ENCODE measurements around the gene MED8.

The MED8 gene

DNA sequence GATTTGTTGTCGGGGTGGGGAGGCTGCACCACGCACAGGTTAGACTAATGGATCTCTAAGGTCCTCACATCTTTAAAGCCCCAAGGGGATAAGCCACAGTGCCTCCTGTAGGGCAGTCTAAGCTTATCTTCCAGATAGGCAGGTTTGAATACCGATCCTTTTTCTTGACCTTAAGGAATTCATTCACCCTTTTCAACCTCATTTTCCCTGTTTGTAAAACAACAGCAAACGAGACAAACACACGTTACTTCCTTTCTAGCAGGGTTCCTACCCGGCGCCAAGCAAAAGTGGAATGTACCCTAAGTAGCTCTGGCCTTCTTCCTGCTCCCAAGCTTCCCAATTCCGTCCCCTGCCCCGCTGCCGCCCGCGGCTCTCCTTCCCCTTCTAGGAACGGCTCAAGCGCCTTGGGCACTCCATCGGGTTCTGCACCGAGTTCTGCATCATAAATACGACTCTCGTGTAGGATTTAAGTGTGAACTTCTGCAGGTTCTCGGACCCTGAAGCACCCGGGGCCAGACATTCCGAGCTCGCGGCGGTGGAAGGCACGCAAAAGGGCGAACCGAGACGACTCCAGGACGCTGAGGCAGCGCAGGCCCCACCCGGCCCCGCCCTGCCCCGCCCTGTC lies 31.4 kb downstream of the MED8 start:
- peak; percentile 41 for DNase-seq

DNA sequence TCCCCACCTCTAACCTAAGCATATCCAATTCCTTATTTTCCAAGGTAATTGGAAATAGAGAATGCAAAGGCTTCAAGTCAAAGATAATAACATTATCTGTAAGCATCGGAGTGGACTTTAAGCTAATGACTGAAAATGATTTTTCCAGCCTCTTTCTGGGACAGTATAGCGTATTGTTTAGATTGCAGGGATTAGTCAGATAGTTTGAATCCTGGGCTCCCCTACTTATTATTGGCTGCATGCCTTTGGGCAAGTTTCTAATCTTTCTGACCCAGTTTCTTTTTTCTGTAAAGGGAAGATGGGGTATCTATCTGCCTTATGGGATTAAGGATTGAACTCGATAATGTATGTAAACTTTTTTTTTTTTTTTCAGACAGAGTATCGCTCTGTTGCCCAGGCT lies 32.3 kb downstream of the MED8 start:
- no peak for DNase-seq

DNA sequence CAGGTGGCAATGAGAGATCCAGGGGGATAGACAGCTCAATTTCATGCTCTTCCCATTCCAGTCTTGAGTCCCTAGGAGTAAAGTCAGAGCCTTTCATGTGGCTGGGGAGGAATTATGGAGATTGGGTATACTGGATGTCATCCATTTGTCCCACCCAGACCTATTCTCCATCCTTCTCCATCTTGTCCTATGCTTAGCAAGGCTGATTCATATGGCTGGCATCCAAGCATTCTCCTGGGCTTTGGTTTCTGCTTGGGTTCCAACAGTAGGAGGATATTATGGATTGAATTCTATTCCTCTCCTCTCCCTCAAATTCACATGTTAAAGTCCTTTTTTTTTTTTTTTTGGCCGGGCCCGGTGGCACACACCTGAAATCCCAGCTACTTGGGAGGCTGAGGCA lies 34.7 kb downstream of the MED8 start:
- peak; percentile 47 for DNase-seq

DNA sequence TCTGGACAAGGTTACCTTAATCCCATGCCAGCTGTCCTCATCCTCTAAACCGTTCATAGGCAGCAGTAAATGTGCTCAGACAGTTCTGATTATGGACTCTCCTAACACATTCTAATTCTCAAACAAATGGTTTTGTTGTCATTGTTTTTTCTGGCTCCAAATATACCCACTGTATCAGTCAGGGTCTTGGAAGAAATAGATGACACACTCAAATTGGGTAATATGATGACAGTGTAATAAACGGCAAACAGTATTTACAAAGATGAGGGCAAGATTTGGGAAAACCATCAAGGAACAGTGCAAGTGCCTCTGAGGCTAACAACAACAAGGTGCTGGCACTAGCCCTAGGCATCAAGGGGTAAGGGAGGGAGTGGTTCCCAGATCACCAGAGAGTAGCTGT lies 35.1 kb downstream of the MED8 start:
- DNase-seq: no peak

DNA sequence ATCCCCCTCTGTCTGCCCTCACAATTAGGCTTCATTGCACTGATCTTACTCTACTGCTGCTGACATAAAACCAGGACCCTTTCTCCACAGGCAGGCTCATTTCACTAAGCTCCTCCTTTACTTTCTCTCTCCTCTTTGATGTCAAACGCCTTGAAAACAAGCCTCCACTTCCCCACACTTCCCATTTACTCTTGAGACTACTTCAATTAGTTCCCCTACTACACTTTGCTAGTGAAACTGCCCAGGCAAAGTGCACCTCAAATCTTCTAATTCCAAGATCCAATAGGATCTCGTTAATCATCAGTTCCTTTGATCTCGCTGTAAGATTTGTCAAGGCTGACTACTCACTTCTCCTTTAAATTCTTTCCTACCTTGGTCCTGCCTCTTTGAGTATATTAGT lies 36.7 kb downstream of the MED8 start:
- no peak for DNase-seq

DNA sequence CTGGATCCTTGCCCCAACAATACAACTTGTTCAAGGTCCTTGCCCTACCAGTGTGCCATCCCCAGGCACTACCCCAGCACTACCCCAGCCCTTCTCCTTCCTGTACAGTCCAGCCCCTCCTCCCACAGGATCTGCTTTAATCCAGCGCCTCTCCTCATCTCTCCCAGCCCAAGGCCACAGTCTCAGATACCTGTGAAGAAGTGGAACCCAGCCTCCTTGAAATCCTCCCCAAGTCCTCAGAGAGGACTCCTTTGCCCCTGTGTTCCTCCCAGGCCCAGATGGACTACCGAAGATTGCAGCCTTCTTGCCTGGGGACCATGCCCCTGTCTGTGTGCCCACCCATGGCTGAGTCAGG lies 37.3 kb downstream of the MED8 start:
- no peak for DNase-seq

DNA sequence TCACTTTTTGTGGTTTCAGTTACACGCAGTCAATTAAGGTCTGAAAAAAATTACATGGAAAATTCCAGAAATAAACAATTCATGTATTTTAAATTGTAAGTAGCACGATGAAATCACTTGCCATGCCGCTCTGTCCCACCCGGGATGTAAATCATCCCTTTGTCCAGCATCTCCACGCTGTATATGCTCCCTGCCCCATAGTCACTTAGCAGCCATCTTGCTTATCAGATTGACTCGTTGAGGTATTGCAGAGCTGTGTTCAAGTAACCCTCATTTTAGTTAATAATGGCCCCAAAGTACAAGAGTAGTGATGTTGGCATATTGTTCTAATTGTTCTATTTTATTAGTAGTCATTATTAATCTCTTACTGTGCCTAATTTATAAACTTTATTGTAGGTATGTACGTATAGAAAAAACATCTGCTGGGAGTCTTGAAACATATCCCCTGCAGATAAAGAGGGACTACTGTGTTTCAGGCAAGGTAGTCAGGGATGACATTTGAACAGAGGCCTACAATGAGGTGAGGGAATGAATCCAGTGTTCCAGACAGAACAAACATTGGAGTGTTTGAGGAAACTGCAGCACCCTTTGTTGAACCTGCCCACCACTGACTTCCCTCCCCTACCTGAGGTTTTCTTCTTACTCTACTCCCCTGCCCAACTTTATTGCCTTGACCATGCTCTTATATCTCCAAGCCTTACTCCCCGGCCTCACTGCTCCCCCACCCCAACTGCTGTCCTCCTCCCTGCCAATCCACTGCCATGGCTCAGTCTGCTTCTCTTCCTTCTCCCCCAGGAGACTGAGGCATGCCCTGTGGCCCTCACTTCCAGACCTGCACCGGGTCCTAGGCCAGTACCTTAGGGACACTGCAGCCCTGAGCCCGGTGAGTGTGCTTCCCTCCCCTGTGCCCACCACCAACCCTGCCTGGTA lies 37.9 kb downstream of the MED8 start:
- DNase-seq: no peak

DNA sequence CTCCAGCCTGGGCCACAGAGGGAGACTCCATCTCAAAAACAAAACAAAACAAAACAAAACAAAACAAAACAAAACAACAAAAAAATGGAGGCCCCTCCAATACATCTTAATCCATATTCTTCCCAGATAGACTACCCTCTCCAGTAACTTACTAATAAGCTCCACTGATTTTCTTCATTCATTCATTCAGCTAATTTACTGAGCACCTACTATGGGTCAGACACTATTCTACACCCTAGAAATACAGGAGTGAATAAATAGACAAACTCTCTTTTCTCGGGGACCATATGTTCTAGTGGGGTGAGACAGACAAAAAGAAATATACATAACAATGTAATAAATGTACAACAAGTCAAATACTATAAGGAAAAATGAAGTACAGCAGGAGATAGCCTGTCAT lies 38.6 kb downstream of the MED8 start:
- no peak for DNase-seq

DNA sequence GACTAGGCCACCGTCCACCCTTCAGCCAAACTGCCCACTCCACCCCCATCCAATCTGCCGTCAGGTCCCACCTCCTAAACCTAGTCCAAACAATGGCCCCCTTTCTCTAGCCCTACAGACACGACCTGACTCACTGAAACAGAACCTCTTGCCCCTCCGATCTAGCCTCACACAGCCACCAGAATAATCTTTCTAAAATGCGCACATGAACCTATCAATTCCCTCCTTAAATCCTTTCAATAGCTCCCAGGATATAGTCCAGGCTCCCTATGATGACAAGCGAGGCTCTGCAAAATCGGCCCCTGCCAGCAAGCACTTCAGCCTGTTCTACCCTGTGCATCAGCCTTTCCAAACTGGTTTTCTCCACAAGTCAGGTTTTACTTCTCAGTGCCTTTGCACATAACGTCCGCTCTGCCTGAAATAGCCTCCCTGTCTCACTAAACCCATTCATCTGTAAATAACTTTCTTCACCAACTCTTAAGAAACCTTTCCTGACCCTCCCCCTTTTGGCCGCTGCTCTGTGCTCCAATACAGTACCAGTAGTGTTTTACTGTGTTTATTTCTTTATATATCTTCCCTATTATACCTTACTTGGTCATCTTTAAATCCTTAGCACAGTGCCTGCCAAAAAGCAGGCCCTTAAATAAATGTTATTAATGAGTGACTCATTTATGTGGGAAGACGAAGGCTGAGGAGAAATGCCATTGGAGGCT lies 39.9 kb downstream of the MED8 start:
- DNase-seq: peak; percentile 88

DNA sequence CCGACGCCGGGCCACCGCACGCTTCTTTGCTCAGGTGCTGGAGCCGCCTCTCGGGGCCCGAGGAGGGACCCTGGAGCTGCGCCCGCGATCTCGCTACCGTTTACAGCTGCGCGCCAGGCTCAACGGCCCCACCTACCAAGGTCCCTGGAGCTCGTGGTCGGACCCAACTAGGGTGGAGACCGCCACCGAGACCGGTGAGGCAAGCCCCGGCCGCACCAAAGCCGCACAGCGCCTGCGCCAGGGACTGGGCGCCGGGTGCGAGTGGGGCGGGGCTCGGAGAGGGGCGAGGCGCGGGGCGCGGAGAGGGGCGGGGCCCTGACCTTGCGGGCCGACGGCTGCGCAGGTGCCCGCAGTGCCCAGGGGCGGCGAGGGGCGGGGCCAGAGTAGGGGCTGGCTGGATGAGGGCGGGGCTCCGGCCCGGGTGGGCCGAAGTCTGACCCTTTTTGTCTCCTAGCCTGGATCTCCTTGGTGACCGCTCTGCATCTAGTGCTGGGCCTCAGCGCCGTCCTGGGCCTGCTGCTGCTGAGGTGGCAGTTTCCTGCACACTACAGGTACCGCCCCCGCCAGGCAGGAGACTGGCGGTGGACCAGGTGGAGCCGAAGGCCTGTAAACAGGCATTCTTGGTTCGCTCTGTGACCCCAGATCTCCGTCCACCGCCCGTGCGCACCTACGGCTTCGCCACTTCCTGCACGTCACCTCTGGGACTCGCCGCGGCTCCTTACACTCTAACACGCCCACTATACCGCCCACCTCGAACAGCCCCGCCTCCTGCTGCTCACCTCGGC lies 40.6 kb downstream of the MED8 start:
- peak; percentile 49 for DNase-seq

DNA sequence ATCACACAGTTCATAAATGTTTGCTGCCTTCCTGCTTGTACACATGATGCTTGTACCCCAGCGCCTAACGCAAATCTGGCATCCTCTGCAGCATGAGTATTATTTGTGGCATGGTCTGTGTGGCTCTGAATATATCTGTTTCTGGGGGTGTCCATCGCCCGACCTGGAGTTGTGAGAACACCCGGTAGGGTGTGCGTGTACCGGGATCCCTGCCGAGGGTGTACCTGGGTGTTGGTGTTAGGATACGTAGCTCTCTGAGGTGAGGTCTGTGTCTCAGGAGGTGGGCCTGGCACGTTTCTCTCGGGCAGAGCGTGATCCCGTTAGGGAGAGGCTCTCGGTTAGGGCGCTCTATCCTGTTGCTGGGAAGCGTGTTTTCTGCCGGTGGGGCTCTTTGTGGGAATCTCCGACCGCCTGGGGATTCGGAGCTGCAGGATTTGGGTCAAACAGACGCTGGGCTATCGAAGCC lies 41.2 kb downstream of the MED8 start:
- no peak for DNase-seq

DNA sequence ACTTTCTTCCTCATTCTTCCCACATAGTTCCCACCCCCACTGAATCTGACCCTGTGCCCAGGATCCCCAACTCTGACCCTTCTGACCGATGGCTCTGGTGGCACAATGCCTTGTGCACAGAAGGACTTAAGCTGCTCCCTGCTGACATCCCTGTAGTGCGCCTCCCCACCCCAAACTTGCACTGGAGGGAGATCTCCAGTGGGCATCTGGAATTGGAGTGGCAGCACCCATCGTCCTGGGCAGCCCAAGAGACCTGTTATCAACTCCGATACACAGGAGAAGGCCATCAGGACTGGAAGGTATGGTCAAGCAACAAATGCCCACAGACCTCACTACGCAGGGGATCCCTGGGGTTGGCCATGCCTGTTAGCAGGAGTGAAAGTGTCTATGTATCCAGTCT lies 43.0 kb downstream of the MED8 start:
- no peak for DNase-seq

DNA sequence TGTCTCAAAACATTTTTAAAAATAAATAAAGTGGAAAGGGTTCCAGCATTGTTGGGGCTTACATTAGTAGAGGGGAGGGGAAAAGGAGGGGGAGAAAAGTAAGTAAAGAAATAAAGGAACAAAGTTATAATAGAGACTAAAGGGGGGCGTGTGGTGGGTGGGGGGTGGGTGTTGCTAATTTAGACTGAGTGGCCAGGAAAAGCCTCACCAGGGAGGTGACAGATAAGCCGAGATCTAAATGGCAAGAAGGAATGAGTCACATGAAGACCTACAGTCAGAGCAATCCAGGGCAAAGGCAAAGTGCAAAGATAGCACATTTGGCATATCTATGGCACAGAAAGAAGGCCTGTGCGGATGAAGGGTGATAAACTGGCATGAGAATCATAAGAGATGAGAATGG lies 44.5 kb downstream of the MED8 start:
- no peak for DNase-seq

DNA sequence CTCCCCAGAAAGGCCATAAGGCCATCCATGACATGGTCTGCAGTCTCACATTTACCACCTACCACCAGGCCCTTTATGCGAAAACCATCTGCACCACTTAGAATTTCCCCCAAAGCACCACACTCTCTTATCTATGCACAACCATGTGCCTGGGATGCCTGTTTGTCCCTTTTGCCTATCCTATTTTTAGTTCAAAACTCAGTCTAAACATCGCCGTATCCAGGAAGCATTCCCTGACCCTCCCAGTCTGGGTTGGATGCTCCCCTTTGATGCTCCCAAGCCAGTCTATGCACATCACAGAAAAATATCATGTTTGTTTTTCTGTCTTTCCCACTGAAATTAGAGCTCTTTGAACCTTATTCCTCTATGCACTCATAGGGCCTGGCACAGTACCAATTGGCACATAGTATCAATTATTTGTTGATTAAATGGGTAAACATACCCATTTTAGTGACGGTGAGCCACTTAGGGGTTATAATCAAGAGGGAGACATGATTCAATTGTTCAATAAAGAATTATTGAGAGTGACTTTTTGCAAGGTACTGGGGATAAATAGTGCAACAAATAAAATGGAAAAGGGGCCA lies 45.2 kb downstream of the MED8 start:
- DNase-seq: no peak

DNA sequence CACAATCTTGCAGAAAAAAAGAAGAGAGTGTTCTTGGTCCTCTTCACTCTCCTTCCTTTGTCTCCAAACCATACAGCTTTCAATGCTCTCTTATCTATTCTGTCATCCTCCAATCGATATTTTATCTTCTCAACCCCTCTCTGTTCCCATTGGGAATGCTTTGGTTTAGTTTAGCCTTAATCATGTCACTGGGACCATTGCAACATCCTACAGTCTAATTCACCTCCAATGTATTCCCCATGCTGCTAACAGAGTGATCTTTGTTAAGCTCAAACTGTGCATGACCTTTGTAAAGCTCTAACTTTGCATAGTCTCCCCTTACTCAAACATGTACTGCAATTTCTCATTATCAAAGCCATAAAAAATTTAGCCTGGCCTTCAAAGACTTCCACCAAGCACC lies 49.0 kb downstream of the MED8 start:
- DNase-seq: no peak

DNA sequence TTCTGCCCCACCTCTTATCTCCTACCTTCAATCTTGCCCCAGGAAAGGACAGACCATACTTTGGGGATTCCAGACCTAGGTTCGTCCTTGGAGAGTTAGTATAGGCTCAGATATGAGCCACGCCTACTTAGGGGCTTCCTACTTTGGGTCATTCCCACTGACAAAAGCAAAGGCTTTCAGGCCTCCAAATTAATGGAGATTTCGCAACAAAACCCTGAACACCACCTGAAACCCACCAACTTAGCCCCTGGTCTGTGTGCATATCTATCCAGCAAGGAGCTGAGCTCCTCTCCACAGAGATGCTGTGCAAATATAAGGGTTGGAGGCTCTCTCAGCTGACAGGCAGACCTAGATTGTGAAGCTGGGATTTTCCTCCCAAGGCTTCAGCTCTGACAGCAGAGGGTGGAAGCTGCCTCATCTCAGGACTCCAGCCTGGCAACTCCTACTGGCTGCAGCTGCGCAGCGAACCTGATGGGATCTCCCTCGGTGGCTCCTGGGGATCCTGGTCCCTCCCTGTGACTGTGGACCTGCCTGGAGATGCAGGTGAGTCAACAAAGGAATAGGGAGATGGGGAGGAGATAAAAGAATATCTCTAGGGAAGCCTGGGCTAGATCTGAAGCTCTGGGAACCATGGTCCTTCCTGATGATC lies 49.9 kb downstream of the MED8 start:
- DNase-seq: no peak

DNA sequence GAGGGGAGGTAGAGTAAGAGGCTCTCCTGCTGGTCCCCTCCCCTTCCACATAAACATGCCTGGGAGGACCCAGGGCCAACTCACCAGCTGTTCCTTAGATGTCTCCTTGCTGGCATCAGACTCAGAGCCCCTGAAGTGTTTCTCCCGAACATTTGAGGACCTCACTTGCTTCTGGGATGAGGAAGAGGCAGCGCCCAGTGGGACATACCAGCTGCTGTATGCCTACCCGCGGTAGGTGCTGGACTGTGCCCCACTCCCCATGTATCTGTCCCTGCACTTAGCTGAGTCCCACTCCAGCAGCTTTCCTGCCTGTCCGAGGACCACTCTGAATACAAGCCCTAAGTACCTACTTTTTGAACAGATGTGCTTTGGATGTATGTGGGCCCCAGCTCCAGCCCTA lies 51.6 kb downstream of the MED8 start:
- DNase-seq: no peak

DNA sequence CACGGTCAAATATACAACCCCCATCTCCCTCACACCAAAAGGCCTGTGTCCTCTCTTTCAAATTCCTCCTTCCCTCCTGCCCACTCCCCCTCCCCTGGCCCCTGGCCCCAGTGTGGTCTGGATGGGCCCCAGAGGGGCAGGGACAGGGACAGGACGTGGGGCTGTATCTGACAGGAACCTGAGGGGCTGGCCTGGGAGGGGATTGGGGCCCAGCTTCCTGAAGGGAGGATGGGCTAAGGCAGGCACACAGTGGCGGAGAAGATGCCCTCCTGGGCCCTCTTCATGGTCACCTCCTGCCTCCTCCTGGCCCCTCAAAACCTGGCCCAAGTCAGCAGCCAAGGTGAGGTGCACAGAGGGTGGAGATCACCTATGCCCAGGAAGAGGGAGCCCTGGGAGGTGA lies 52.0 kb downstream of the MED8 start, which contains the start of gene MPL:
Gene MPL (plus strand): TSS at position 231 of the 400 bp plus-strand sequence. CDS start 31 bp downstream, at position 262.
- no peak for DNase-seq

DNA sequence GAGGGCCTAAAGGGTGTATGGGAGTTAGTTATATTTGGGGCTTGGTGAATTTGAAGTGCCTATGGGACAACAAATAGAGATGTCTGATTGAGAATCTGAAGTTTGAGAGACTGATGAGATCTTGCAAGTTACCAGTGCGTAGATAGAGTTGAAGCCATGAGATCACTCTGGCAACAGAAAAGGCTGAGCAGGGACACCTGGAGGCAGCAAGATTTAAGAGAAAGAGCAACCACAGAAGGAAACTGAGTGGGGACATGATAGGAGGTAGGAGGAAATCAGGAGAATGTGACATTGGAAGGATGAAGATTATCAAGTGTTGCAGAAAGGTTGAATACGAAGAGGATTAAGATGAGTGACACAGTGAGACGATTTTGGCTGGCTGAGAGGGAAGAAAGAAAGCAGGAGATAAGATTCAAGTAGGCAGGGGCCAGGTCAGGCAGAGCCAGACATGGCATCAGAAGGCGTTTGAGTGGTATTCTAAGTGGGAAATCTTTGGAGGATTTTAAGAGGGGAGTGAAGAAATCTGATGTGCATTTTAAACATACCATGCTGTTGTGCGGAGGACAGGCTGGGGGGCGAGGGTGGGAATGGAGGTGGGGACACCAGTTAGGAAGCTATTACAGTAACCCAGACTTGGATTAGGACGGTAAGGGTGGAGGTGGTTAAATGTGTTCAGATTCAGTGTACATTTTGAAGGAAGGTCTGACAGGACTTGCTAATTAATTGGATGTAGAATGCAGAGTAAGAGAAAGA lies 55.0 kb downstream of the MED8 start:
- DNase-seq: no peak
